ENCODE data around the gene FMN2.
"Not testable (repeated sequence)": the region's sequence is repeated elsewhere in the genome, so short reads cannot be mapped to it uniquely, and the experiment has no call there.

Gene FMN2

DNA sequence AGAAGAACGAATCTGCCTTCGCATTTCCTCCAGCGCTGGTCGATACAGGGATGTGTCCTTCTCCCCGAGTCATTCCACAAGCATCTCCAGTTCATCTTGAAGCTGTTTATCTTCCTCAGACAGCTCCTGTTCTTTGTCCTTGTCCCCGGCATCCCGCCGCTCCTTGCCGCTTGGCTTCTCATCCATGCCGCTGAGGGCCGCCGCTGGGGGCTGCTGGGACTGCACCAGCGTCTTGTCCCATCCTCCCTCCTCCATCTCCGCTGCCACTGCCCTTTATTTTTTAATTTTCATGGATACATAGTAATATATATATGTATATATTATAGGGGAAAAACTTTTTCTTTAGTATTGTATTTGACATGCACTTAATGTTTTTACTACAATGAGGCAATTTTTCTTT, 53.4 kb downstream of the FMN2 start:
- no peak for DNase-seq

GRCh38 chr1:240148333-240148732, 56.6 kb downstream of the FMN2 start:
- DNase-seq: no peak

DNA sequence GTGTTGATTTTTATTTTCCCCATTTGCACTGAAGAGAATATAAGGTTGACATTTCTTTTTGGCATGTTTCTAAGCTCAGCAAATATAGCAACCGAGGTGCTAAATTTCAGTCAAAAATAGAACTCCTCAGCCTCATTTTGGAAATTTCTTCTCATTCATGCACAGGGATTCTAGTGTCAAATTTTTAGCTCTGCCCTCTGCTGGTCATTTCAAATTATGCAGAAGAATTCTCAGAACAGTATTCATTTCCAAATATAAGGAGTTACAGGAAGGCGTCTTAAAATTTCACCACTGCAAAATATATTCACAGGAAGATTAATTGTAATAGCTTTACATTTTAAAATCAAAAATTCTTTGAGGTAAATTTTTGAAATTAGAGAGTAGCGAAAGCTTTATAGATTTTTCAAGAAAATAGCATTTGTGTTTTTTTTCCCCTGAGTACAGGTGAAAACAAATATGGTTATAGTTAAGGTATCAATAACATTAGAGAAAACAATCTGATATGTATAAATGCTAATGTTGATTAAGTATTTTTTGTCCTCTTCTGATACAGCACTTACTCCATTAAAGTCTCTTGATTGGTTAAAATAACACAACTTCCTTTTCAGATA, 57.9 kb downstream of the FMN2 start:
- DNase-seq: no peak

- DNase-seq: no peak
These were observed 59.6 kb downstream of the FMN2 start for GRCh38 chr1:240151136-240151735.

DNA sequence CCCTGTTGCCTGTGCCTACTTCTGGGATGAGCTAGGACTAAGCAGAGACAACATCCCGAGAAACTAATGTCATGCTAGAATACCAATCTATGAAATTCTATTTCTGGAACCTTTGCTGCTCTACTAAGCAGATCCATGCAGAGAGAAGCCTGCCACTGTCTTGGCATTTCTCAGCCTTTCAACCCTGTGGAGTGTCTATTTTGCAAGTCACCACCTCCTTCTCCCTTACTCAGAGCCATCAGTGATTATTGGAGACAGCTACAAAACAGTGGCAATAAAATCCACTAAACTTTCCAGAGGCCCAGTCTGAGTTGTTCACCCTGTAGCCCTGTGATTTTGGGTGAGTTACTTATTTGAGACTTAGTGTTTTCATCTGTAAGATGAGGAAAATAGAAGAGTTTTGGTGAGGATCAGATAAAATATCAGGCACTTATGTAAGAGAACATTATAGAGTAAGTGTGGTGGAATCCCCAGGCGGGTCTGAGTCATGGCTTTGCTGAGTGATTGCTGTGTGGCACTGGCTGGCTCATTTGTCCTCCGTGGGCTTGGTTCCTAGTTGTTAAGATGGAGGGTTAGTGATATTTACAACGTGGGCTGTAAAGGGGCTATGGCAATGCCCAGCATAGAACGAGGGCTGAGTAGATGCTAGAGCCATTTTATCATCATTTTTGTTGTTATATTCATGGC, 61.1 kb downstream of the FMN2 start:
- DNase-seq: no peak

- no peak for DNase-seq
These were observed 63.9 kb downstream of the FMN2 start for GRCh38 chr1:240155605-240156004.

- no peak for DNase-seq
These were observed 73.1 kb downstream of the FMN2 start for GRCh38 chr1:240164742-240165141.

GRCh38 chr1:240169188-240169587, 77.5 kb downstream of the FMN2 start:
- DNase-seq: no peak

DNA sequence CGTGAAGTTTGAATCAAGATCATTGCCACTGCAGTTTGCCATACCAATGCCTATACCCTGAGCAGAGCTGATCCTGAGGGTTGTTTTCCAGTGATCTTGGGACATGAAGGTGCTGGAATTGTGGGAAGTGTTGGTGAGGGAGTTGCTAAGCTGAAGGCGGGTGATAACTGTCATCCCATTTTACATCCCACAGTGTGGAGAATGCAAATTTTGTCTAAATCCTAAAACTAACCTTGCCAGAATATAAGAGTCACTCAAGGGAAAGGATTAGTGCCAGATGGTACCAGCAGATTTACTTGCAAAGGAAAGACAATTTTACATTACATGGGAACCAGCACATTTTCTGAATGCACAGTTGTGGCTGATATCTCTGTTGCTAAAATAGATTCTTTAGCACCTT, 78.6 kb downstream of the FMN2 start:
- no peak for DNase-seq

DNA sequence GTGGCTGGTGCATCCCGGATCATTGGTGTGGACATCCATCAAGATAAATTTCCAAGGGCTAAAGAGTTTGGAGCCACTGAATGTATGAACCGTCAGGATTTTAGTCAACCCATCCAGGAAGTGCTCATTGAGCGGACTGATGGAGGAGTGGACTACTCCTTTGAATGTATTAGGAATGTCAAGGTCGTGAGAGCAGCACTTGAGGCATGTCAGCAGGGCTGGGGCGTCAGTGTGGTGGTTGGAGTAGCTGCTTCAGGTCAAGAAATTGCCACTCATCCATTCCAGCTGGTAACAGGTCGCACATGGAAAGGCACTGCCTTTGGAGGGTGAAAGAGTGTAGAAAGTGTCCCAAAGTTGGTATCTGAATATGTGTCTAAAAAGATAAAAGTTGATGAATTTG, 79.1 kb downstream of the FMN2 start:
- no peak for DNase-seq

- no peak for DNase-seq
These were observed 80.2 kb downstream of the FMN2 start for GRCh38 chr1:240171907-240172306.

DNA sequence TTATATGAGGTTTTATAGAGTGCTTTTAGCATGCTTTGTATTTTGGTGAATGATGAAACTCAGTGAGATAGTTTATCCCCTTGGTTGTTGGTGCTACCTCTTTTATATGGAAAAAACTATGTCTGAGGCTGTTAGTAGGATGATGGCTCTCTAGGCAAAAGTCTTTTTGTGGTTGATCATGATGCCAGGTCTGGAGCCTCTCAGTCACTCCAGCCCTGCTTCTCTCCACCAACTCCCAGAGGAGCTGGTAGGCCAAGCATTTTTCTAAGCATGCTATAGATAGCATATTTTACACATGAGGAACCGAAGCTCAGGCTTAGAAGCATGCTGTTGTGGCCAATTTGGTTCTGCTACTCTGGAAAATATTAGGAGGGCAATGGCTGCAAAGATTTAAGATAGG, 82.2 kb downstream of the FMN2 start:
- DNase-seq: no peak

- no peak for DNase-seq
These were observed 83.1 kb downstream of the FMN2 start for GRCh38 chr1:240174734-240175133.

GRCh38 chr1:240178366-240178765, 86.7 kb downstream of the FMN2 start:
- no peak for DNase-seq

DNA sequence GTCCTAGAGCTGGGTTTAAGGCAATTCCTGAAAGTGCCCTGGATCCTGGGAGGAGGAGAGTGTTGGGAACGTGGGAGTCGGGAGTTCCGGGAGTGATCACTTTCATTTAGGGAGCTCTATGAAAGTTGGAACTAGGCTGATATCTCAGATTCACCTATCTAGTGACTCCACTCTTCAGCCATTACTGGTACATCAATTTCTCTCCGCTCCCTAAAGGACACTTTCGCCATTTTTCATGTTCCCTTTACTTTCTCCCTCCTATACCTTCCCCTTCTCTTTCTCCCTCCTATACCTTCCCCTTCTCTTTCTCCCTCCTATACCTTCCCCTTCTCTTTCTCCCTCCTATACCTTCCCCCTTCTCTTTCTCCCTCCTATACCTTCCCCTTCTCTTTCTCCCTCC, 93.0 kb downstream of the FMN2 start:
- DNase-seq: not testable (repeated sequence)

GRCh38 chr1:240188139-240188538, 96.5 kb downstream of the FMN2 start:
- DNase-seq: no peak

DNA sequence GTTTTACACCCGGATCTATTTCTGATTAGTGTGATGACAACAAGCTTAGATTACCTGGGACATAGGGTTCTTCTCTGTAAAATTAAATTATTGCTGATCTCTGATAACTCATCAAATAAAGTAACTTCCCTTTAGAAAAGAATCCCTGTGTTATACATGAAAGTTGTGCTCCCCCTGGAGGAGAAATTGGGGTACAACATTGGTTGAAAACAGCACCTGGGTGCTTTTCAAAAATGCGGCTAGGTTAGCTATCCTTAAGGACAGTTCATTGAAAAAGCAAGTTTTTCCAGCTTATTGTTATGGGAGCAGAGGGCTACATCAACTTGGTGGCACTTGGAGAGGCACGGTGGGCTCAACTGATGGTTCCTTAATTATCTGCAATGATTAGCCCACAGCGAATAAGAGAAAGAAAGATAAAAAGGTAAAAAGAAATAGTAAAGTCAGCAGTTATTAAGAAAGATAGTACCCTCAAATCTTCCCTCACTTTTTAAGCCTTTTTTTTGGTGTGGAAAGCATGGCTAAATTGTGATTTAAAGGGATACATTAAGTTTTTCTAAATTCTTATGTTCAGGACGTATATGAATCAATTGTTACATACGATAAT, 97.8 kb downstream of the FMN2 start:
- DNase-seq: no peak

- no peak for DNase-seq
These were observed 99.3 kb downstream of the FMN2 start for GRCh38 chr1:240190881-240191401.

DNA sequence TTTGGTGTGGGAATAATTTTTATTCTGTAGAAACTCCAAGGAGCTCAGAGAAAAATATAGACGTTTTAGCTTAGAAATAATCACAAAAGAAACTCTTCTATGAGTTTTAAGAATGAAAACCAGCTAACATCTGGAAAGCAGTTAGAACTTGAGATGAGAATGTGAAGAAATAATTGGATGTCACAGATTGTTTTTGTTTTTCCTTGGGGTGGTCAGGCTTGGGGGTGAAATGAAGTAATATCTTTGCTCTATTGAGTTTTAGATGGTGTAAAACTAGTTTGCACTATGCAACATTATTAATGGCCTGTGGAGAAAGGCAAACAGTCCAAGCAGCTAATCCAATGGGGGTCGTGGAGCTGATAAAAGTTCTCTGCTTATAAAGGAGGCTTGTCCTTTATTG, 101.2 kb downstream of the FMN2 start:
- DNase-seq: no peak

DNA sequence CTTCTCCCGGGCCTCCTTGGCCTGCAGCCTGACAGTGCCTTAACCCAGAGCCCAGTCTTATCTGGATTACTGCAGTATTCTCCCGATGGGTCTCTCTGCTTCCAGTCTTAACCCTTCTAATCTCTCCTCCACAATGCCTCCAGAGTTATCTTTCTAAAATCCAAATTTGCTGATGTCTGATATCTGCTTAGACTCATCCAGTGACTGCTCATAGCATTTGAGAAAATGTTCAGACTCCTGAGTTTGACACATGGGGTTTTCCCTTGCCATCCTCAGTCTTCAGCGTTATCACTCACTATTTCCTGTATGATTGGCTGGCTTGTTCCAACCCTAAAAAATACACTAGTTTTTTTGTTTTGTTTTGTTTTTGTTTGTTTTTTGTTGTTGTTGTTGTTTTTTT, 102.0 kb downstream of the FMN2 start:
- no peak for DNase-seq

DNA sequence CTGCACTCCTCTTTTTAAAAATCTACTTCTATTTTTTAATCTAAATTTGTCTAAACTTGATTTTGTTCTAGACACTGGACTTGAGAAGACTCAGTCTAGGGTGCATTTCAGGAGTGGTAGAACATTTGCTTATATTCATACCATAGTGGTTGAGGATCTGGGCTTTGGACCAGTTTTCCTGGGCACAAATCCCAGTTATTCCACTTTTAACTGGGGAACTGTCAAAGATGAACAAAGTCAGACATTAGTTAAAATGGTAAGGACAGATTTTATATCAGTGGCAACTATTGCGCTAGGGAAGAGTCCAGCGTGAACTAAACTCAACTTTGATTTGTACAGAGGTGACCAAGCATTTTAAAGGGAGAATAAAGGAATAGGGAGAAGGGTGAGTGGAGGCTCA, 102.4 kb downstream of the FMN2 start:
- no peak for DNase-seq

DNA sequence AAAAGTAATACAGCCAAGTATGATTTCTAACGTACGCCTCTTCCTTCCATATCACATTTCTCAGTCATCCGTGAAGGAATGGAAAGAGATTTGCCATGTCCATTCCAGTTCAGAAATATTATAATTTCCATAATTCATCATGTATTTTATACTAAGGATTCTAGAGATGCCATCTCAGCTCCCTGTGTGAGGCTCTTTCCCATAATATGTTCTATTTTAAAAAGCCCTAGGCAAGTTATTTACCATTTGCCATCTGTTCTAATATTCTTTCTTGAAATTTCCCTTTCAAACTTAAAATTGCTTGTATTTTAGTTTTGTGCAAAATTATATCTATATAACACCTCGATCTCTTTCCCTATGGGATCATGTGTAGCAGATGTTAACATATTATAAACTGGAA, 106.7 kb downstream of the FMN2 start:
- no peak for DNase-seq

GRCh38 chr1:240199758-240200645, 108.3 kb downstream of the FMN2 start:
- DNase-seq: no peak
